HG03108 (cell line): ENCODE measurements around the gene MGRN1.
A peak's percentile ranks its signal among the peaks of the same experiment; 100 is the strongest.

Source experiments
- ATAC-seq: cut with Tn5 transposase; IDR thresholded peaks from one replicate; pipeline ENCODE4 v1.9.1; 2021; ENCODE audit warnings: moderate library complexity; ENCODE audit not compliant: unreplicated experiment

Gene MGRN1

GRCh38 chr16:4684058-4684715, 59.6 kb downstream of the MGRN1 start:
- ATAC-seq, result no peak

DNA sequence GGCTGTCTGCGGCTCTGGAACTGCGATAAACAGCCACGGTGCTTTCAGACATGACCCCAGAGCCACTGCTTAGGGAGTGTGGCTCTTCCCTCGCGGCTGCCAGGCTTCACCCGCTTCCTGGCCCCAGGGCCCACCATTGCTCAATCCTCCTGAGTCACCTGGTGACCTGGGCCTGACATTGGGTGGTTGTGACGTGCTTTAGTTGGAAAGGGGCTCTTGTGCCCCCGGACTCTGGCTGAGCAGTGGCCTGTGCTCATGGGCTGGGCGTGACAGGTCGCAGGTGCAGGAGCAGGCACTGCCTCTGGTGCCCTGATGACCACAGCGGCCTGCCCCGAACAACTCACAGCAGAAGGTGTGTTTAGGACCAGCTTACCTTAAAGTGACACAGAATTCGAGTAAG, 60.1 kb downstream of the MGRN1 start:
- no peak for ATAC-seq

GRCh38 chr16:4685292-4685691, 60.7 kb downstream of the MGRN1 start:
- ATAC-seq, result no peak

GRCh38 chr16:4685776-4686496, 61.3 kb downstream of the MGRN1 start:
- ATAC-seq, result no peak

DNA sequence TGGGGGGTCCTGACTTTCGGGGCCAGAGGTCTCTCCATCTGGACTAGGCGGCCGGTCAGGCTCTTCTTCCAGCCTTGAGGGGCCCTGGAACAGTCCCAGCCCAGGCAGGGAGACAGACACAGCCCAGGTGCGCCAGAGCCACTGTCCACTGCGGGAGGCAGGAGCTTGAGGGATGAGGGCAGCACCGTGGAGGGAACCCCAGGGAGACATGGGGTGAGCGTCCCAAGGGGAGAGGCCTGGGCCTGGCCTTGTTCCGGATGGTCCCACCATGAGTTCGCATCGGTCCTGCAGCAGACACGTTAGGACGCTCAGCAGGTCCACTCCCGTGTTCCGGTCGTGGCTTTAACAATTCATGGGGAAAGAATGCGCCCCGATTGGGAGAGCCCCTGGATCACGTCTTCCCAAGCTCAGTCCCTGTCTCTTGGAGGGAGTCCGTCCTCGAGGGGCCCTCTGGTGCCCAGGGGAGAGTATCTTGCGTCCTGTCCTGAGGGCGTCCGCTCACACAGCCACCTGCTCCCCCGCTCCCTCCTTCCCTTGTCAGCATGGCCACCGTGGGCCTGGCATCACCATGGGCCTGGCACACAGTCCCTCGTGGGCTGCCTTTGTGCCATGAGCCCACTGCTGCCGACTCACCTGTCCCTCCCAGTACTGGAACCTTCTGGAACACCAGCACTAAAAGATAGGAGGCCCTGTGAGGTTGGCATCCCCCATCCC, 62.0 kb downstream of the MGRN1 start:
- ATAC-seq, result no peak

DNA sequence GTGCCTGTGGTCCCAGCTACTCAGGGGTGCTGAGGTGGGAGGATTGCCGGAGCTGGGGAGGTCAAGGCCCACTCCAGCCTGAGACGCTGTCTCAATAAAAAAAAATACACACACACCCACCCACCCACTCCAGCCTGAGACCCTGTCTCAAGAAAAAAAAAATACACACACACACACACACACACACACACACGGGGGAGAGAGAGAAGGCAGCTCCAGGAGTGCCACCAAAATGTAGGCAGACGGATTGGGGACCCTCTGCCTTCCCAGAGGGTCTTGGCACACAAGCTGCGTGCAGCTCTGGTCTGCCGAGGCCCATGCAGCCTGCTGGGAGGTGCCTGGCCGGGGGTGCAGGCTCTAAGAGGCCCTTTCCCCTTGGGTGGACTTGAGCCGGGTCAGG, 62.8 kb downstream of the MGRN1 start:
- ATAC-seq, result no peak

DNA sequence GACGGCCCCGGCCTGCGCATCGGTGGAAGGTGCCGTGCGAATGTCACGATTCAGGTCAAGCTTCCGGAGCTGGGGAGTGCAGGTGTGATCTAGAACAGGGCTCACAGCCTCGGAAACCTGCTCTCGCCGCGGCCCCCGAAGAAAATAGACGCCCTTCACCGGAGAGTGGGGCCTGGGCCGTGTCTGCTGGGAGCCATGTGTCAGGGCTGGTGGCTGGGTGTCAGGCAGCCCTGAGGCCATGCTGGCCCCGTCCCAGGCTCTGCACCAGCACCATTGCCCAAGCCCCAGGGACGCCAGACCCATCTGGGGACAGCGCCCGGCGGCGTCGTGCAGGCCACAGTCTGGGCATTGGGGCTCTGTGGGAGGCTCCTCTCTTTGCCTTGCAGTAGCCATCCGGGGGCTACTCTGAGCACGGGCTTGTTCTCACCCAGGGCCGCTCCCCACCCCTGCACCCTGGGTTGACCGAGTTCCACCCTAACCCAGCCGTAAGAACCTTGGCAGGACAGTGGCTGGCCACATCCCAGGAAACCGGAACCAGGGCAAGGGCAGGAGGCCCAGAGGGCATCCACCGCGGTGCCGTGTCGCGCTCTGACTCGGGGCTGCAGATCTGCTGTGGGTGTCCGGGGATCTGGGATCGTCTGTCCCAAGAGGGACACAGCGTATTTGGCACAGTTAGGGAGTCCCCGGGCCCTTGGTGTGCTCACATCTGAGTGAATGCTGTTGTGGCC, 63.5 kb downstream of the MGRN1 start:
- ATAC-seq, result no peak

- ATAC-seq, result no peak
These were observed 64.0 kb downstream of the MGRN1 start for GRCh38 chr16:4688674-4689045.

DNA sequence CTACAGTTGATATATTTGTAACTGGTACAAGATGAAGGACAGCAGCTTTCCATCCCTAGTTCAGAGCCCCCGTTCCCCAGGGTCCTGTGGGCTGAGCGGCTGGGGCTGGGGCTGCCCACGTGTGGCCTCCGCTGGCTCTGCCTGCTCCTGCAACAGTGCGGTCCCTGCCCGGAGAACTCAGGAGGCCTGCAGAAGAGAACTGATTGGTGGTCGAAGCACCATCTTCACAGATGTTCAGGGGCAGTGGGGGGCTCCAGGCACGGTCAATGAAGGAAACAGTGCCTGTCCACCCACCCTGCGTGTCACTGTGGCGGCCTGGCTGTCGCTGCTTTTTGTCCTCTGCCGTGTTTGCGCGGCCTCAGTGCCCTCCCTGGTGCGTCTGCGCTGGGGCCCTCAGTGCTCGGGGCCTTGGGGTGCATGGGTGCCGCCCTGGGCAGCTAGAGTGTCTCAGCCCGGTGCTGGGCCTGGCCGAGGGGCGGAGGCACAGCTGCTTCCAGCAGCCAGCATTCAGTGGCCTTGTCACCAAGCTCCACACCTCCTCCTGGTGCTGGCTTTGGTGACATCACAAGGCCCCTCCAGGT, 64.6 kb downstream of the MGRN1 start:
- ATAC-seq, result no peak

- no peak for ATAC-seq
These were observed 65.5 kb downstream of the MGRN1 start for GRCh38 chr16:4689864-4690704.

DNA sequence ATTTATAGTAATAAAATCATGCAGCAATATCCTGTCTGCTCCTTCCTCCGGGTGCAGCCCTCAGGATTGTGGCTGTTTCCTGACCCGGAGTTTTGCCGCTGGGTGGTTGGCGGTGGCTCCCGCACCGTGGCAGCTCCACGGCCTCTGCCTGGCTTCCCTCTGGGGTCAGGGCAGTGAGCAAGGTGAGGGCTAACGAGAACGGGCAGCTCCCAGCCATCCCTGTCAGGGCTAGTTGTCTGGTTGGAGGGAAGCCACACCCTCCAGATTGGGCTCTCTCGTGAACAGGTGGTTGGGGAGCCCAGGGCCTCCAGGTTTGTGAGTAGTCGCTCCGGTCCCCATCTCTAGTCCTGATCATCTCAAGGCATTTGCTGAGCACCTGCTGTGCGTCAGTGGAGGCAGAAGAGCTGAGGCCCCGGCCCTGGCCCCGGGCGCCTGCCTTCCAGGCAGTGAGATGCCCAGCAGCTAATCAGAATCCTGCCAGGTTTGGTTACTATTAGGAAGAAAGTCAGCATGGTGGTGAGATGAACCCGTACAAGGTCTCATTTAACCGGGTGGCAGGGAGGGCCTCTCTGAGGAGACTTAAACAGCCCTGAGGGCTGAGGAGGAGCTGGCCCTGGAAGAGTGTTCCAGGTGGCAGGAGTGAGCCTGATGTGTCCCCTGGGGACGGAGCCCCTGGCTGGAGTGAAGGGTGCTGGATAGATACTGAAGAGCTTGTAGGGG, 66.5 kb downstream of the MGRN1 start:
- no peak for ATAC-seq

DNA sequence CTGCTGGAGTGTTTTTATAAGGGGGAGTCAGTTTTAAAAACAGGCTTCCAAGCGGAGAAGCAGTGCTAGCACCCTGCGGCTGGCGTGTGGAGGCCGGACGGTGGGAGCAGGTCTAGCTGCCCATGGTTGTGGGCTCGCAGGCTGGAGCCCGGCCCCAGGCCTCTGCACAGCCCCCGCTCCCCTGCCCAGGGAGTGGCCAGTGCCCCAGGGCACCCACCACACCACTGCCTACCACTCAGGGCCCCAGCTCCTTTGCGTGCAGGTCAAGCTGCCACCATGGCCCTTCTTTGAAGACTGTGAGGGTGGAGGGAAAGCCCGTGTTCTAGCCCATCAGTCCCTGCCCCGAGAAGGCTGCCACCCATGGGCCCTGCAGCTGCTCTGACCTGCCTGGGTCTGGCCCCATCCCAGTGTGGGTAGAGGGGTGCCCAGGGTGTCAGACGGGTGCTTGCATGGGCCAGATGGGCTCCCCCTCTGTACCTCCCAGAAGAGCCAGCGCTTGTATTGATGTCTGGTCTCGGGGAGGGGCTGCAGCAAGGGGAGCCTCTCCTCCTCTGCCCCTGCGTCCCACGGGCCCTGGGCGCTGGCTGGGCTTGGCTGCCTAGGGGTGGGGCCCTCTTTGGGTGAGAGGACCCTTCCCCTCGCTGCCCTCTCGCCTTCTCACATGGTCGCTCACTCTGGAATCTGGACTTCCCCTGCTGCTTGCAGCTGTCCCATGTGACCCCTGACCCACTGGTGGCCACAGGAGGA, 67.2 kb downstream of the MGRN1 start:
- no peak for ATAC-seq

GRCh38 chr16:4692460-4693295, 68.1 kb downstream of the MGRN1 start:
- ATAC-seq, result peak; percentile 11

GRCh38 chr16:4693296-4693955, 68.8 kb downstream of the MGRN1 start, which contains the start of gene NUDT16L1:
NUDT16L1 (plus strand) TSS chr16:4693562; CDS start chr16:4693727, 165 bp downstream.
- ATAC-seq, result peak; percentile 90

- no peak for ATAC-seq
These were observed 69.5 kb downstream of the MGRN1 start for GRCh38 chr16:4693956-4694641.

DNA sequence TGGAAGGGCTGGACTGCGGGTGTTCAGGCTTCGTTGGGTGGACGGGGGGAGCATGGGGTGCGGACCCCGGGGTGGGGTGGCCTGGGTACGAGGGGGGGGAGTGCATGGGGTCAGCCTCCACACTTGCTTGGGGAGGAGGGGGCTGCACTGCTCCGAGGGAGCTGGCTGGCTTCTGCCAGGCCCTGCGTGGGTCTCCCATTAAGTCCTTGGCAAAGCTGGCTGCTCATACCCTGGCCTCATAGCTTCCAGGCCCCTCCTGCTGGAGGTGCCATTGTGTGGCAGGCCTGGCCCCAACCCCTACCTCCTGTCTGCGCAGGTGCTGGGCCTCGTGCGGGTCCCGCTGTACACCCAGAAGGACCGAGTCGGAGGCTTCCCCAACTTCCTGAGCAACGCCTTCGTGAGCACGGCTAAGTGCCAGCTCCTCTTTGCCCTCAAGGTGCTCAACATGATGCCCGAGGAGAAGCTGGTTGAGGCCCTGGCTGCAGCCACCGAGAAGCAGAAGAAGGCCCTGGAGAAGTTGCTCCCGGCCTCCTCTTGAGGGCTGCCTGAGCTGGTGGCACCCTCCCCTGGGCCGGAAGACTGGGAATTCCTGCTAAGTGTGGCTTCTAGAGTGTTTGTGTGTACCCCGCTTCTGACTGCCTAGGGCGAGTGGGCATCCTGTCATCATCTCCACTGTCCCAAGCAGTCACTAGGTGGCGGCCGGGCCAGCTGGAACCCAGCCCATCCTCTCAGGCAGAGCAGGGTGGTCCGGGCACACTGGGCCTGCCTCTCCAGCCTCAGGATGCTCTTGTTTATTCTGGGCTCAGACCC, 70.2 kb downstream of the MGRN1 start:
- no peak for ATAC-seq
